Spleen (tissue), 7 donors: Measurements from ENCODE around the gene A4GALT.

ENCODE experiments used
- POLR2A ChIP-seq, 3 donors: fragments of 450-650 bp; IDR thresholded peaks; one replicate each; pipeline ENCODE4 v1.5.1; 2017; ENCODE audit warnings: antibody characterized with exemption in 3 of 3, mild to moderate bottlenecking in 1 of 3
- TF ChIP-seq, protein P1 (sequence below), 11 experiments: fragments of 200-600 bp in 7 of 11; fragments of 450-650 bp in 4 of 11; sonication (generic) in 4 of 11; IDR thresholded peaks in 8 of 11; conservative IDR thresholded peaks in 3 of 11; 1 replicate in 7 of 11; 2 replicates in 4 of 11; pipeline versions ENCODE4 v1.4.0 to v1.8.0; 2016 to 2021; ENCODE audit warnings: antibody characterized with exemption in 11 of 11, inconsistent platforms in 4 of 11, mild to moderate bottlenecking in 1 of 11
- donor health status: DM: no; HTN: no; CAD: no; lungs with moderate emphysema.
- donor health status: DM: no; HTN: no; CAD: no.
- donor health status: DM: no; HTN: no; CAD: no.

GRCh38 chr22:42720263-42721044 is at the start of gene A4GALT:
- TF ChIP-seq, protein P1, sequence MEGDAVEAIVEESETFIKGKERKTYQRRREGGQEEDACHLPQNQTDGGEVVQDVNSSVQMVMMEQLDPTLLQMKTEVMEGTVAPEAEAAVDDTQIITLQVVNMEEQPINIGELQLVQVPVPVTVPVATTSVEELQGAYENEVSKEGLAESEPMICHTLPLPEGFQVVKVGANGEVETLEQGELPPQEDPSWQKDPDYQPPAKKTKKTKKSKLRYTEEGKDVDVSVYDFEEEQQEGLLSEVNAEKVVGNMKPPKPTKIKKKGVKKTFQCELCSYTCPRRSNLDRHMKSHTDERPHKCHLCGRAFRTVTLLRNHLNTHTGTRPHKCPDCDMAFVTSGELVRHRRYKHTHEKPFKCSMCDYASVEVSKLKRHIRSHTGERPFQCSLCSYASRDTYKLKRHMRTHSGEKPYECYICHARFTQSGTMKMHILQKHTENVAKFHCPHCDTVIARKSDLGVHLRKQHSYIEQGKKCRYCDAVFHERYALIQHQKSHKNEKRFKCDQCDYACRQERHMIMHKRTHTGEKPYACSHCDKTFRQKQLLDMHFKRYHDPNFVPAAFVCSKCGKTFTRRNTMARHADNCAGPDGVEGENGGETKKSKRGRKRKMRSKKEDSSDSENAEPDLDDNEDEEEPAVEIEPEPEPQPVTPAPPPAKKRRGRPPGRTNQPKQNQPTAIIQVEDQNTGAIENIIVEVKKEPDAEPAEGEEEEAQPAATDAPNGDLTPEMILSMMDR (IDR thresholded peaks at IDR 0.05 in 8 of 11, conservative IDR thresholded peaks at IDR 0.05 in 3 of 11): peak in 1 of 11 experiments; percentile 4
- no peak for TF ChIP-seq POLR2A (IDR thresholded peaks at IDR 0.05)
